Breast epithelium (tissue), 4 donors: ENCODE measurements around the gene RWDD2A. TPM values are rescaled to one million over a fixed set of nuclear protein-coding genes. Genes with fewer than 3 reads are reported as not detected.

Source experiments
- DNase-seq, 2 donors: peaks; one replicate each; pipeline ENCODE4 v3.0.0-alpha.2; 2019; ENCODE audit warnings: low spot score in 2 of 2
- H3K27ac ChIP-seq, 2 donors: fragments of 200-600 bp; sonication (generic) in 1 of 2; one replicate each; pipeline ENCODE4 v1.5.1; 2016 to 2019; ENCODE audit warnings: mild to moderate bottlenecking in 1 of 2
- H3K27me3 ChIP-seq, 2 donors: fragments of 200-600 bp; sonication (generic) in 1 of 2; one replicate each; pipeline versions ENCODE4 v1.5.1 to v1.6.0; 2017 to 2019; ENCODE audit warnings: control low read depth in 1 of 2, mild to moderate bottlenecking in 1 of 2
- H3K36me3 ChIP-seq: fragments of 200-600 bp; one replicate; pipeline ENCODE4 v1.5.1; 2019
- H3K4me1 ChIP-seq, 2 donors: fragments of 200-600 bp; sonication (generic); one replicate each; pipeline ENCODE4 v1.5.1; 2016 to 2019; ENCODE audit warnings: control low read depth in 1 of 2
- H3K4me3 ChIP-seq, 3 donors: fragments of 200-600 bp; sonication (generic); 1 replicate in 2 of 3; 2 replicates in 1 of 3; pipeline ENCODE4 v1.5.1; 2016 to 2019; ENCODE audit warnings: mild to moderate bottlenecking in 3 of 3, moderate library complexity in 2 of 3
- H3K9me3 ChIP-seq, 2 donors: fragments of 200-600 bp; sonication (generic) in 1 of 2; one replicate each; pipeline ENCODE4 v1.5.1; 2016 to 2019; ENCODE audit warnings: control low read depth in 1 of 2
- POLR2A ChIP-seq: fragments of 450-650 bp; IDR thresholded peaks from one replicate; pipeline ENCODE4 v1.6.1; 2016; ENCODE audit warnings: antibody characterized with exemption, mild to moderate bottlenecking, moderate library complexity
- POLR2AphosphoS5 ChIP-seq, 3 donors: sonication (generic); formaldehyde crosslinking; IDR thresholded peaks; one replicate each; pipeline ENCODE4 v1.6.1; 2017; ENCODE audit warnings: antibody characterized with exemption in 3 of 3
- intact Hi-C: fragments of 100-400 bp; cut with DNase I; formaldehyde crosslinking; loops from one replicate; pipeline ENCODE4 v1.15.1; 2023; ENCODE audit warnings: low total_unique reads
- total RNA-seq, 3 donors: library from RNA; depleted of rRNA; stranded (reverse); fragments of >200 nt; gene quantifications; one replicate each; pipeline ENCODE4 v1.1.0, GENCODE V29; 2016
- TF ChIP-seq, protein P1 (sequence below), 3 donors: fragments of 450-650 bp; IDR thresholded peaks; one replicate each; pipeline ENCODE4 v1.5.1; 2016 to 2017; ENCODE audit warnings: antibody characterized with exemption in 3 of 3, mild to moderate bottlenecking in 3 of 3, moderate library complexity in 3 of 3

The RWDD2A gene
- total RNA-seq, 3 donors from 2014 or later, result 3.0 to 3.7 (median 3.6) TPM

DNA sequence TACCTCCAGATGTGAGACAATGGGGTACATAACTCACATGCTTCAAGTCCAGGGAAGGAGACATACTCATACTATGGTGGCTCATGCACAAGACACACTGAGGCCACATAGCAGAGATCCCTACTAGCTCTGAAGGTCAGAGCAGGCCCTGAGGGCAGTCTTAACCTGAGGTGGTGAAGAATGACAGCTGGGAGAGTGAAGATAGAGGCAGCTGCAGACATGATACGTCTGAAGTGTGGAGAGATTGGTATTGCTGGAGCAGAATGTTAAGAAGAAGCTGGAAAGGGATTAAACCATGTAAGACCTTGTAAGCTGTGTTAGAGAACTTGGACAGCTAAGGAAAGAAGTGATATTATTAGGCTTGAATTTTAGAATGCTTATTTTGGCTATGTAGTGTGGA, 33.0 kb upstream of the RWDD2A start:
- no peak for TF ChIP-seq POLR2AphosphoS5 (IDR thresholded peaks at IDR 0.05)
- TF ChIP-seq, protein P1, sequence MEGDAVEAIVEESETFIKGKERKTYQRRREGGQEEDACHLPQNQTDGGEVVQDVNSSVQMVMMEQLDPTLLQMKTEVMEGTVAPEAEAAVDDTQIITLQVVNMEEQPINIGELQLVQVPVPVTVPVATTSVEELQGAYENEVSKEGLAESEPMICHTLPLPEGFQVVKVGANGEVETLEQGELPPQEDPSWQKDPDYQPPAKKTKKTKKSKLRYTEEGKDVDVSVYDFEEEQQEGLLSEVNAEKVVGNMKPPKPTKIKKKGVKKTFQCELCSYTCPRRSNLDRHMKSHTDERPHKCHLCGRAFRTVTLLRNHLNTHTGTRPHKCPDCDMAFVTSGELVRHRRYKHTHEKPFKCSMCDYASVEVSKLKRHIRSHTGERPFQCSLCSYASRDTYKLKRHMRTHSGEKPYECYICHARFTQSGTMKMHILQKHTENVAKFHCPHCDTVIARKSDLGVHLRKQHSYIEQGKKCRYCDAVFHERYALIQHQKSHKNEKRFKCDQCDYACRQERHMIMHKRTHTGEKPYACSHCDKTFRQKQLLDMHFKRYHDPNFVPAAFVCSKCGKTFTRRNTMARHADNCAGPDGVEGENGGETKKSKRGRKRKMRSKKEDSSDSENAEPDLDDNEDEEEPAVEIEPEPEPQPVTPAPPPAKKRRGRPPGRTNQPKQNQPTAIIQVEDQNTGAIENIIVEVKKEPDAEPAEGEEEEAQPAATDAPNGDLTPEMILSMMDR (IDR thresholded peaks at IDR 0.05), result no peak
- no peak for TF ChIP-seq POLR2A
- no peak overlapping the region for H3K27ac ChIP-seq
- H3K4me3 ChIP-seq, result no peak overlapping the region
- DNase-seq, result no peak
- no peaks in the 10 kb centered on the region for H3K9me3 ChIP-seq
- no peaks in the 10 kb centered on the region for H3K27me3 ChIP-seq
- peaks cover 18% of the 10 kb centered on the region for H3K36me3 ChIP-seq
- intact Hi-C loops, result no loop called here
- H3K4me1 ChIP-seq, result no peaks in the 10 kb centered on the region

DNA sequence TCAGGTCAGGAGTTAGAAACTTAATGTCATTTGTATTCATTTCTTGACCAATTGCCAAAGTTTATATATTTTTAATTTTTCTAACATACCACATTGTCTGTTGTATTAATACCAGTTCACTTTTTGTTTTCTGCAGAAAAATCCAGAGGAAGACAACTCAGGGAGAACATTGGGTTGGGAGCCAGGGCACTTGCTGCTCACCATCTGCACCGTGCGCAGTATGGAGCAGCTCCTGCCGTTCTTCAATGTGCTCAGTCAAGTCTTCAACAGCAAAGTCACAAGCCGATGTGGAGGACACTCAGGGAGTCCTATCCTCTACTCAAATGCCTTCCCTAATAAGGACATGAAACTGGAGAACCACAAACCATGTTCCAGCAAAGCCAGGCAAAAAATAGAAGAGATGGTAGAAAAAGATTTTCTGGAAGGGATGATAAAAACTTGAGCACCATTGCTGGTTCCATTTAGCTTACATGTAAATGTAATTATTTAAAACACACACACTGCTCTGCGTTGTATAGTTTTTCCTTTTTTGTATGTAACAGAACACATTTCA, 25.4 kb upstream of the RWDD2A start:
- Histone ChIP-seq H3K9me3 (no peaks in the 10 kb centered on the region), H3K27ac (no peak overlapping the region), H3K27me3 (no peaks in the 10 kb centered on the region), H3K4me3 (no peak overlapping the region), H3K4me1 (no peaks in the 10 kb centered on the region), H3K36me3 (peaks cover 12% of the 10 kb centered on the region)
- intact Hi-C loops, result no loop called here
- no peak for TF ChIP-seq POLR2AphosphoS5 (IDR thresholded peaks at IDR 0.05)
- TF ChIP-seq, protein P1 (IDR thresholded peaks at IDR 0.05), result no peak
- no peak for TF ChIP-seq POLR2A
- DNase-seq, result no peak

DNA sequence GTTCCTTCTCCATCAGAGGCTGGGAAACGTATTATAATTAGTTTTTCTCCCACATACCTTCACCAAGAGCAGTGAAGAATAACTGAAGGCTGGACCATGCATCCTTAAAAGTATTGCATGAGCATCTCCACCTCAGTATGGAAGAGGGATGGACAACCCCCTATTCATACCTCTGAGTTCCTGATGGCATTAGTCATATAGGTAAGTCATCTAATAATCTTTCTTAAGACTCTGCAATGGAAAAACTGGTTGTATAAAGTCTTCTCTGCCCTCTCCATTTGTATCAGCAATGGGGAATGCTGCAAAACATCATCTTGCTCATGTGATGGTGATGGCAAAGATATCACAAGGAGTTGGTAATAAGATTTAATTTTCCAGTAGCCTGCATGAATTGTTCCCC, 24.6 kb upstream of the RWDD2A start:
- Histone ChIP-seq H3K27me3 (no peaks in the 10 kb centered on the region), H3K4me3 (no peak overlapping the region), H3K27ac (no peak overlapping the region), H3K9me3 (no peaks in the 10 kb centered on the region), H3K4me1 (no peaks in the 10 kb centered on the region), H3K36me3 (peaks cover 11% of the 10 kb centered on the region)
- TF ChIP-seq, protein P1 (IDR thresholded peaks at IDR 0.05), result no peak
- TF ChIP-seq POLR2A (no peak), POLR2AphosphoS5 (IDR thresholded peaks at IDR 0.05) (no peak)
- intact Hi-C loops, result no loop called here
- DNase-seq, result no peak

DNA sequence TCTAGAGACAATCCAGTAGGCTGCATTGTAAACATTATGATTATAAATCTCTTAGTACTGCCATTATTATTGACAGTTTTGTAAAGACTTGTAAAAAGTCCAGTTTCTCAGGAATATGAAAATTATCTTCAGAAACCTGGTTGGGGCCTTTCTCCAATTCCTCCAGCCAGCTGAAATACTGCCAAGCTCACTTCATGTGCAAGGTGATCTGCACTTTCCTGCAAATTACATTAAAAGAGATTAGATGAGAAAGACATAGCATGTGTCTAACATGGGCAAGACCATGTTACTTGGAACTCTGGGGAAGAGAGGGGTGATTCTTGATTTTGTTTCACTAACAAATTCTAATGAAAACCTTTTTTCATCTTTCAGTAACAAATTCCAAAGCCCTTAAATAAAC, 24.1 kb upstream of the RWDD2A start:
- intact Hi-C loops, result no loop called here
- H3K9me3 ChIP-seq, result no peaks in the 10 kb centered on the region
- H3K36me3 ChIP-seq, result peaks cover 11% of the 10 kb centered on the region
- H3K4me3 ChIP-seq, result no peak overlapping the region
- DNase-seq, result no peak
- H3K4me1 ChIP-seq, result no peaks in the 10 kb centered on the region
- no peak for TF ChIP-seq POLR2A
- no peak overlapping the region for H3K27ac ChIP-seq
- H3K27me3 ChIP-seq, result no peaks in the 10 kb centered on the region

DNA sequence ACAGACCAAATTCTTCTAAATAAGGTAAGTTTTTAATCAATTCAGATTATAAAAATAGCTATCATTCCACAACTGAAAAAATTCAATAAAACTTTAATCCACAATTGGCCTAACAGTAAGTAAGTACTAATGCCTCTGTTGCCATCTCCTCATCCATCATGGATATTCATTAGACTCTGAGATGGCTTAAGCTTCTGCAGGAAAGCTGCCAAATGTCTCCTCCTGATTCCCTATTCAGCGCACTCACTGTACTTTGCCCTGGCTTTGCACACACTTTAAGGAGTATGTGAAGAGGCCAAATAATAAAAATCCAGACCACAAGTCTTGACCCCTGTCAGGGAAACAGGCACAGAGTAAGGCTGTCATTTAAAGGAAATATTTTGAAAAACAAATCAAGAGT, 23.6 kb upstream of the RWDD2A start:
- Histone ChIP-seq H3K9me3 (no peaks in the 10 kb centered on the region), H3K27ac (no peak overlapping the region), H3K4me1 (no peaks in the 10 kb centered on the region), H3K27me3 (no peaks in the 10 kb centered on the region), H3K4me3 (no peak overlapping the region), H3K36me3 (peaks cover 11% of the 10 kb centered on the region)
- TF ChIP-seq POLR2A (no peak), POLR2AphosphoS5 (IDR thresholded peaks at IDR 0.05) (no peak)
- TF ChIP-seq, protein P1 (IDR thresholded peaks at IDR 0.05), result no peak
- intact Hi-C loops, result no loop called here
- DNase-seq, result no peak

DNA sequence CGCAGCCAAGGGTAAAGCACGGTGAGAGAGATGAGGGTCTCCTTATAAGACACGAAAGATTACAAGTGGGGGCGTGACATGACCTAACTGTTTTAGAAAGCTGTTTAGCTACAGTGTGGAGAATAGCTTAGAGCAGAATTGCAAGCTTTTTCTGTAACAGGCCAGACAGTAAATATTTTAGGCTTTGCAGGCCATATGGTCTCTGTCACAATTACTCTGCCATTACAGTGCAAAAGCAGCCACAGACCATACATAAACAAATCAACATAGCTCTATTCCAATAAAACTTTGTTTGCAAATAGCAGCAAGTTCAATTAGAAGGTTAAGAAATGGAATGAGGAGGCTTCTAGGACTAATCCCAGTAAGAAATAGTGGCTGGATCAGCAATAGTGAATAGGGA, 16.9 kb upstream of the RWDD2A start:
- no peak overlapping the region for H3K4me3 ChIP-seq
- no peaks in the 10 kb centered on the region for H3K36me3 ChIP-seq
- no peaks in the 10 kb centered on the region for H3K4me1 ChIP-seq
- H3K27ac ChIP-seq, result no peak overlapping the region
- intact Hi-C loops, result no loop called here
- TF ChIP-seq, protein P1 (IDR thresholded peaks at IDR 0.05), result no peak
- TF ChIP-seq POLR2A, result no peak
- no peak for TF ChIP-seq POLR2AphosphoS5 (IDR thresholded peaks at IDR 0.05)
- no peak for DNase-seq
- no peaks in the 10 kb centered on the region for H3K9me3 ChIP-seq
- no peaks in the 10 kb centered on the region for H3K27me3 ChIP-seq
